Esophagus mucosa (tissue), 1 donor: ENCODE measurements around the gene CCSER1. TPM values are rescaled to one million over a fixed set of nuclear protein-coding genes. Genes with fewer than 3 reads are reported as not detected.

Source experiments
- ATAC-seq: fragments of 200-7000 bp; cut with Tn5 transposase; one replicate; pipeline ENCODE4 v1.9.1; 2020
- total RNA-seq: library from RNA; stranded (reverse); gene quantifications from one replicate; pipeline ENCODE4 v1.2.4, GENCODE V29; 2023
- donor health status: DM: yes; HTN: yes; CAD: no.

Gene CCSER1
- total RNA-seq, 1 donor from 2014 or later, result 1.2 TPM

GRCh38 chr4:90970021-90970420 is 842.8 kb downstream of the CCSER1 start:
- no peak for ATAC-seq

- no peak for ATAC-seq
These were observed 850.5 kb downstream of the CCSER1 start for GRCh38 chr4:90977726-90978125.

DNA sequence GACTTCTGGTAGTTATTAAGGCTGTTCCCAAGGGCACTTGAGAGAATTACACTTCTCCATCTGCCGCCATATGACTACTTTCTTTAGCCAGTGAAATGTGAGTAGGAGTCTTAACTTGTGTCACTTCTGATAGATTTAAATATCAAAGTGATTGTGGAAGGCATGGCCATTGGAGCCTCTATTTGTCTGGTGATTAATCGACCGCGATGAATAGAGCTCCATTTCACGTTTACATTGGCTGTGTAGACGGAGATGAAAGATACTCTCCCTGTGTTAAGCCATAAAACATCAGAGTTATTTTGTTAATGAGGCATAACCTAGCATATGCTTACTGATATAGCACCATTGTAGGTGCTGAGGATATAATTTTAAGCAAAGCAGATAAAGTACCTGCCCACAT is 852.4 kb downstream of the CCSER1 start:
- no peak for ATAC-seq

GRCh38 chr4:90982813-90983212 is 855.6 kb downstream of the CCSER1 start:
- no peak for ATAC-seq

DNA sequence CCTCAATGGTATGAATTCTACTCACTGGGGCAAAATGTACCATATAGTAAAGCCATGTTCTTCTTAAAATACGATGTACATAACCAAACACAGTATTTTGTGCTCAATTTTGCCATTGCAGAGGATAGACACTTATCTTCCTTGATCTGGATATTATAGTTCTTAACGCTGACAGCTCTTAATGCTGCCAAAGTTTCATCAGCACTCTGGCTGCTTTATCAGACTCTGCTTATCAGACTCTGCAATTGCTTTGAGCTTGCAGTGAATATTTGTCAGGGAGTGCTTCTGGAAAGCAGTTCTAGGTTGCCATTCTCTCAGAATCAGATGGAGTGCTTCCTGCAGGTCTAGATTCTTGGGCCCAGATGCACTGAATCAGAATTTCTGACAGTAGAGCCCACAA is 863.1 kb downstream of the CCSER1 start:
- ATAC-seq, result no peak

DNA sequence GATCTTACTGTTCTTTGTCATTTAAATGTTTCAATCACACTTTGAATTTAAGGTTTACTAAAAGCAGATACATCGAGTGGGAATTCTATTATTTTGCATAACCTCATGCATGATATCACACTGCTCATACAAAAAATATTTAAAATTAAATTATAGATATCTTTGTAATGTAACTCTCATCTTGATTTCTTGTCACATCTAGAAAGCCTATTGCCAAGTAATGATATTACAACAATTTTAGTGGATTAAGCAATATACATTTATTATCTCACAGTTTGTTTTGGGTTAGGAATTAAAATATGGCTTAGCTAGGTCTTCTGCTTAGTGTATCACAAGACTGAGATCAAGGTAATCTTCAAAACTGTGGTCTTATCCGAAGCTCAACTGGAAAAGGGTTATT is 865.0 kb downstream of the CCSER1 start:
- ATAC-seq, result no peak

DNA sequence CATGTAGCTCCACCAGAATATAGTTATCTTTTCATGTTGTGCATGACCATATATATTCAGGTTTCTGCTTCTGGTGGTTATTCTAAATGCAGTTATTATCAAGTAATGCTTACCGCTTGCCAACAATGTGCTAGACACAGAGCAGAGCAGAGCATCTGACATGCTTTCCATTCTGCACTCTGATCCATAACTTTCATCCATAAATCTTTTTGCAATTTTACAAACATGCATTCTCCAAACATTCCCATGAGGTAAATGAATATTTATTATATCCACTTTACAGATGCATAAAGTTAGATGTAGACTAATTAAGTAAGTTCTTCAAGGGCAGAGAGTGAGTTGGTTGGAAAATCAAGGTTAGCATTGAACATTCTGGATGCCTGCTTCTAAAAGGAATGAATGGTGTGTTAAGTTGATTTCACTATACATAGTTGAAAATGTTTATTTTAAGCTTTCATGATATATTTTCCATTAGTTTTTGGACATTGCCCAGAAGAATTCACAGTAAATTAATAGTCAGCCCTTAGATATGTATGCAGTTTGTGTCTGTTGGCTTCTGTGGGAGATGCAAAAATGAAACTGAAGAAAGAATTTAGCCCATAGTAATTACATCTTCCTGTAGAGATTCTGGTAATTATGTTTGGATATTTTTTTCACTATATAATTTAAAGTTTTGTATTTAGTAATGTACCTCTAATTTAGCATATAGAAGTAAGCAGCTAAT is 867.8 kb downstream of the CCSER1 start:
- ATAC-seq, result no peak

DNA sequence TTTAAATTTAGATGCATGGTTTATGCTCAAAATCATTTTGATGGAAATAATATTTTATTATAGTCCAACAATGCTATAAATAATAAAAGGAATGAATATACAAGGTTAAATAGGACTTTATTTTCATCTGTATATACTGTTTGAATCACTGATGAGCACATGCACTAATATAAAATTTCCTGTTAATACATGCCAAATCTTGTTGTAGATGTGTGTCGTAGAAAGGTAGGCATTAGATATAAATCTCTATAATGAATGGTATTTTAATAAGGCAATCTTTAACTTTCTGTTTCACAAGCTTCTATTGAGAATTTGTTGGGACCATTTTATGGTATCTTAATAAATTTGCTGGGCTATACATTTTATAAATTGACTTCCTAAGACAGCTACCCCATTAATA is 868.8 kb downstream of the CCSER1 start:
- no peak for ATAC-seq

DNA sequence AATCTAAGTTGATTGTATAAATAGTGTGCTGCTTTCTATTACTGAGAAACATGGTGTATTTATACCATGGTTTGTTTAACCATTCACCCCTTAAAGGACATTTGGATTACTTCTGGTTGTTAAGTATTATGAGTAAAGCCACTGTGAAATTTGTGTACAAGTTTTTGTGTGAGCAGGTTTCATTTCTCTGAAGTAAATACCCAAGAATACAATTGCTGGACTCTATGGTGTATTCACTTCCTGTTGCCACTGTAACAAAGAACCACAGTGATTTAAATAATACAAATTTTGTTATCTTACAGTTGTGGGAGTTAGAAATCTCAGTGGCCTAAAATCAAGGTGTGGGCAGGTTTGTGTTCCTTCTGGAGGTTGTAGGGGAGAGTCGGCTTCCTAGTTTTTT is 869.6 kb downstream of the CCSER1 start:
- ATAC-seq, result no peak

- ATAC-seq, result no peak
These were observed 888.7 kb downstream of the CCSER1 start for GRCh38 chr4:91015861-91016260.

DNA sequence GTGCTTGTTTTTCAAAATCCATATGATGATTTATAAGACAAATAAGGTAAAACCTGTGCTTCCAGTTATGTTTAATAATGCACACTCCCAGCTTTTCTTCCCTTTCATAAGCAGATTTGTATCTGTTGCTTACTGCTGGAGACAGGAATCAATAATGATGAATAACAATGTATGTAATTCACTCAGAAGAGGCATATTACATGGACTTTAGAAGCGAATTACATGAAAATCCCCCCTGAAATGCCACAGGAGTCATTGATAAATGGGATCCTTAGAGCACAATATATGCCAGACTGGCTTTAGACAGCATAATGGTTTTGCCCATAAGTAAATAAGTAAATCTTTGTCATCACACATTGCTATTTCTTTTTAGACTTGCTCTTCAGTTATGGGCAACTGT is 892.3 kb downstream of the CCSER1 start:
- ATAC-seq, result no peak

DNA sequence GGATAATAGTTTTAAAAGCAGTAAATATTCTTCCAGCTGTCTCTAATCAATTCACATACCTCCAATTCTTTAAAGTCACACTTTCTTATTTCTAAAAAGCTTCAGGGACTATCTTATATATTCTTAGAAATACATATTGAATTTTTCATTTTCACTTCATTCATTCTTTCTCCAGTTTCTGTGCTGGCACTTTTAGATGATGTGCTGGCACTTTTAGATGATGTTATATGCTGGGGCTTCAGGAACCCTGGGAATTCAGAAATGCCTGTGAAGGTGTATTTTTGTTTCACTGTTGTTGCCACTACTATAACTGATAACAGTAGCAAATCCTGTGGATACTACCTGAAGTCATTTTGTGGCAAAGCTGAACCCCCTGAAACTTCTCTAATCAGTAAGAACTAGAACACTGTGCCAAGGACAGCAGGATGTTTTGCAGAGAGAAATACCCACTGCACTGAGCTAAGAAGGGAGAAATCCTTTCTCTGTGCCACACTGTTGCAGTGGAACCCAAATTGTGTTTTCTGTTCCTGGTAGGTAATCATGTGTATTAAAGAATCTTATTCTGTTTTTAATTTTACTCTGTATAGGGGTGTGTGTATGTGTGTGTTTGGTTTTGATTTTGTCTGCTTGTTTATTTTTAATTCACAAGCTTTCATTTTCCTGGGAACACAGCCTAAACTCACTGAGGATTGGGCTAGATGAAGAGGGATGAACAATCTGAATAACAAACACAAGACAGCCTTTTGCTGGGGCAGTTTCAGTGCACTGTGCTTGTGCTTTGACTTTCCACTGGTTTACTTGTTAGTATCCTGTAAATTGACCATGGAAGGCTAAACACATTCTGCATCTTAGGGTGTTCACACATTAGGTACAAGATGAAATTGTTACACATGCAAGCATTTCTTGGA is 898.3 kb downstream of the CCSER1 start:
- ATAC-seq, result no peak

DNA sequence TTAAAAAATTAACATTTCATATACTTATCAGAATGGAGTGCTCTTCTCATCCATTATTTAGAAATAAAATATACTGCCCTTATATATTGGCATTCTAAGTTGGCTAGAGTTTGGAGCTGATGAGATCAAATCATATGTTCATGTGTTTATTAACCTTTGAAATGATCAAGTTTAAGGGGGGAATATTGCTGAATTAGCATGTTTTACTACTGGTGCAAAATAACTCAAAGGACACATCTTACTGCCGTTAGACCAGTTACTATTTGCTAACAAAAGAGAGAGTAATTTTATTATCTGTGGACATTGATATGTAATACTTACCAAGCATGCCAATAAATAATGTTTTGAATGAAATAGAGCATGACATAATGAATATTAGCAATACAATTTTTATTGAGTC is 901.0 kb downstream of the CCSER1 start:
- ATAC-seq, result no peak

GRCh38 chr4:91031761-91032160 is 904.6 kb downstream of the CCSER1 start:
- no peak for ATAC-seq

DNA sequence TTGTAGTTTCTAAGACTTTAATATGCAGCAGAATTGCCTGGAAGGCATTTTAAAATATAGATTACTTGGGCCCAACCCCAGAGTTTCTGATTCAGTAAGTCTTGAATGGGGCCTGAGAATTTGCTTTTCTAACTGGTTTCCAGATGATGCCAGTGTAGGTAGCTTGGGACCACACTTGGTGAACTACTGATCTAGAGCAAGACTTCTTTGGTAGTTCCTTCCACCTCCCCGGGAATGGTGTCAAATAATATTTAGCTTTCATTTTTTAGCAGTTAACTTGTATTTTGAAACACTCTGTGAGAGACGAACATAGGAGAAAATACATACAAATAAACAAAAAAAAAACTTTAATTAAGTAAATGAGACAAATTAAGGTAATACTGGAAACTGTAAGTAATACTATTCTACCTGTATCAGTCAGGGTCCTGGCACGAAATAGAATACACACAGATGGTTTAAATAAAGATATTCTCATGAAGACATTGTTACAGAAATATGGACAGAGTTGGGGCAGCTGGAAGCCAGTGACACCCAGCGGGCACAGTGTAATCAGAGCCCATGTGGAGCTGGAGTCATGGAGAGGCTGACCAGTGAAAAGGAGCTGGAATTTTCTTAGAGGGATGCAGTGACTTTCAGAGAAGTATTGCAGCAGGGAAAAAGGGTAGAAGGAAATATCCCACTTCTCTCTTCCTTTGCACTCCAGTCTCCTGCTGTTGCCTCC is 905.7 kb downstream of the CCSER1 start:
- ATAC-seq, result no peak

- ATAC-seq, result no peak
These were observed 908.1 kb downstream of the CCSER1 start for GRCh38 chr4:91035276-91035675.

GRCh38 chr4:91037951-91038350 is 910.8 kb downstream of the CCSER1 start:
- no peak for ATAC-seq

GRCh38 chr4:91057871-91058270 is 930.7 kb downstream of the CCSER1 start:
- no peak for ATAC-seq

DNA sequence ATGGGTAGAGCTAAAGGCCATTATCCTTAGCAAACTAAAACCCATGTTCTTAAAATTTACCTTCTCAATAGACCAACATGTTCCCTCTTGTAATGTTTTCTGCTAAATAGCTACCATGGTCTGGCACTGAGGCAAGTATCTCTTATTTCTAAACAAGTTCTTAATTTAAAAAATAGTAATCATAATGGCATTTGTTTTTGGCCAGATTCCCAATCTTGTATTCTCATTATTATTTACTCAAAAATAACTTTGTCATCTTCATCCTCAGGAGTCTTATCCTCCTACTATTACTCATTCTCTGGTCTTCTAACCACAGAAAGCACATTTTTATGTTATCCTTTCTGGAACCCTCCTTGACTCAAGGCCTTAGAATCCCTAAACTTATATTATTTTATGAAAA is 931.2 kb downstream of the CCSER1 start:
- ATAC-seq, result no peak

GRCh38 chr4:91064157-91064853 is 937.1 kb downstream of the CCSER1 start:
- ATAC-seq, result no peak

GRCh38 chr4:91065117-91065516 is 937.9 kb downstream of the CCSER1 start:
- ATAC-seq, result no peak

DNA sequence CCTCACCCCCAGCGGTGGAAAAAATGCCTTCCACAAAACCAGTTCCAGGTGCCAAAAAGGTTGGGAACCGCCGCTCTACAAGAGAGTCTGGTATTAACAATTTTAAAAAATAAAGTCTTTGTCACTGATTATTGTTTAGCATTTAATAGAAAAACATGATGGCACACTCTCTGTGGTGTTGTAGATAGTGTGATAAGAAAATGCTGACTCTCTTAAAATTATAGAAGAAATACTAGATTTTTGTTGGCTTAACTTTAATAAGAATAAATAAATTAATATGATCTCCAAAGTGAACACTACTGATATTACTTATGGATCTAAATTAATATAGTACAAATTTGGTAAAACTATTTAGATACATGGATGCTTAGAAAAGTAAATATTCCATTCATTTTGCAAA is 943.5 kb downstream of the CCSER1 start:
- no peak for ATAC-seq

- no peak for ATAC-seq
These were observed 949.0 kb downstream of the CCSER1 start for GRCh38 chr4:91076147-91076546.
